Measurements from ENCODE around the gene CYP46A1.
"Not testable (repeated sequence)": the region's sequence is repeated elsewhere in the genome, so short reads cannot be mapped to it uniquely, and the experiment has no call there.

The CYP46A1 gene

GRCh38 chr14:99636487-99636886 lies 47.6 kb upstream of the CYP46A1 start:
- Histone ChIP-seq H3K27ac (ENCODE audit: low read depth, low read length) (no peak overlapping the region), H3K4me2 (ENCODE audit: low read depth, low read length, poor library complexity, severe bottlenecking) (no peak overlapping the region), H3K9me3 (ENCODE audit: insufficient read depth, low read length) (no peaks in the 10 kb centered on the region), H3K27me3 (ENCODE audit: low read length) (no peaks in the 10 kb centered on the region), H3K4me3 (ENCODE audit: insufficient read depth, low read length, poor library complexity, severe bottlenecking) (no peak overlapping the region), H3F3A (ENCODE audit: insufficient read depth) (no peaks in the 10 kb centered on the region), H2AFZ (ENCODE audit: low read depth, low read length, severe bottlenecking) (no peak overlapping the region), H3K79me2 (ENCODE audit: insufficient read depth, low read length) (no peaks in the 10 kb centered on the region), H4K20me1 (ENCODE audit: low read depth, low read length) (no peaks in the 10 kb centered on the region), H3K9ac (ENCODE audit: low read length) (no peak overlapping the region), H3K9me2 (replicated peaks; ENCODE audit: insufficient read depth, low read length) (no peaks in the 10 kb centered on the region), H3K36me3 (ENCODE audit: low read length) (no peaks in the 10 kb centered on the region)
- no peak for TF ChIP-seq EZH2phosphoT487 (conservative IDR thresholded peaks at IDR 0.05; ENCODE audit: low read length)
- no peak for TF ChIP-seq CTCF (IDR thresholded peaks at IDR 0.05; ENCODE audit: insufficient read depth, low read length, poor library complexity, severe bottlenecking)

GRCh38 chr14:99637624-99638023 lies 46.5 kb upstream of the CYP46A1 start:
- H3K79me2 ChIP-seq (ENCODE audit: insufficient read depth, low read length), result no peaks in the 10 kb centered on the region
- no peak overlapping the region for H3K9ac ChIP-seq (ENCODE audit: low read length)
- TF ChIP-seq EZH2phosphoT487 (conservative IDR thresholded peaks at IDR 0.05; ENCODE audit: low read length) (no peak), CTCF (IDR thresholded peaks at IDR 0.05; ENCODE audit: insufficient read depth, low read length, poor library complexity, severe bottlenecking) (no peak)
- no peak overlapping the region for H3K4me3 ChIP-seq (ENCODE audit: insufficient read depth, low read length, poor library complexity, severe bottlenecking)
- H3K9me3 ChIP-seq (ENCODE audit: insufficient read depth, low read length), result no peaks in the 10 kb centered on the region
- no peak overlapping the region for H3K27ac ChIP-seq (ENCODE audit: low read depth, low read length)
- no peaks in the 10 kb centered on the region for H4K20me1 ChIP-seq (ENCODE audit: low read depth, low read length)
- H3F3A ChIP-seq (ENCODE audit: insufficient read depth), result no peaks in the 10 kb centered on the region
- no peaks in the 10 kb centered on the region for H3K9me2 ChIP-seq (replicated peaks; ENCODE audit: insufficient read depth, low read length)
- H3K27me3 ChIP-seq (ENCODE audit: low read length), result no peaks in the 10 kb centered on the region
- no peaks in the 10 kb centered on the region for H3K36me3 ChIP-seq (ENCODE audit: low read length)
- no peak overlapping the region for H3K4me2 ChIP-seq (ENCODE audit: low read depth, low read length, poor library complexity, severe bottlenecking)
- H2AFZ ChIP-seq (ENCODE audit: low read depth, low read length, severe bottlenecking), result no peak overlapping the region

DNA sequence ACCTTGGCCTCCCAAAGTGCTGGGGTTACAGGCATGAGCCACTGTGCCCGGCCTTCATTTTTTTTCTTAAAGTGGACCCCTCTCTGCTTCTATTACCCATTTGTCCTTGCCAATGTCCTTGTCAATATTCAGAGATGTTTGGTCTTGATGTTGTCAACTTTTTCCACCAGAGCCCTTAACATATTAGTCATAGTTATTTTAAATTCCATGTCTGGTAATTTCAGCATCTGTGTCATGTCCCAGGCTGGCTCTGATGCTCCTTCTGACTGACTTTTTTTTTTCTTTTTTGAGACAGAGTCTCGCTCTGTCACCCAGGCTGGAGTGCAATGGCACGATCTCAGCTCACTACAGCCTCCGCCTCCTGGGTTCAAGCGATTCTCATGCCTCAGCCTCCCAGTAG lies 41.3 kb upstream of the CYP46A1 start:
- not testable (repeated sequence) for H4K20me1 ChIP-seq (ENCODE audit: low read depth, low read length); H2AFZ ChIP-seq (ENCODE audit: low read depth, low read length, severe bottlenecking); H3K36me3 ChIP-seq (ENCODE audit: low read length); H3K79me2 ChIP-seq (ENCODE audit: insufficient read depth, low read length); H3K9me2 ChIP-seq (replicated peaks; ENCODE audit: insufficient read depth, low read length); H3K27ac ChIP-seq (ENCODE audit: low read depth, low read length); H3K27me3 ChIP-seq (ENCODE audit: low read length); H3K9ac ChIP-seq (ENCODE audit: low read length); H3F3A ChIP-seq (ENCODE audit: insufficient read depth); H3K4me2 ChIP-seq (ENCODE audit: low read depth, low read length, poor library complexity, severe bottlenecking); H3K9me3 ChIP-seq (ENCODE audit: insufficient read depth, low read length); H3K4me3 ChIP-seq (ENCODE audit: insufficient read depth, low read length, poor library complexity, severe bottlenecking)

- no peaks in the 10 kb centered on the region for H3K36me3 ChIP-seq (ENCODE audit: low read length)
- H3K27me3 ChIP-seq (ENCODE audit: low read length), result no peaks in the 10 kb centered on the region
- no peaks in the 10 kb centered on the region for H3K79me2 ChIP-seq (ENCODE audit: insufficient read depth, low read length)
- H3K9ac ChIP-seq (ENCODE audit: low read length), result no peak overlapping the region
- H3K4me2 ChIP-seq (ENCODE audit: low read depth, low read length, poor library complexity, severe bottlenecking), result no peak overlapping the region
- no peak overlapping the region for H3K27ac ChIP-seq (ENCODE audit: low read depth, low read length)
- H3K9me3 ChIP-seq (ENCODE audit: insufficient read depth, low read length), result no peaks in the 10 kb centered on the region
- no peaks in the 10 kb centered on the region for H3F3A ChIP-seq (ENCODE audit: insufficient read depth)
- no peaks in the 10 kb centered on the region for H3K9me2 ChIP-seq (replicated peaks; ENCODE audit: insufficient read depth, low read length)
- no peaks in the 10 kb centered on the region for H4K20me1 ChIP-seq (ENCODE audit: low read depth, low read length)
- TF ChIP-seq EZH2phosphoT487 (conservative IDR thresholded peaks at IDR 0.05; ENCODE audit: low read length) (no peak), CTCF (IDR thresholded peaks at IDR 0.05; ENCODE audit: insufficient read depth, low read length, poor library complexity, severe bottlenecking) (no peak)
- no peak overlapping the region for H2AFZ ChIP-seq (ENCODE audit: low read depth, low read length, severe bottlenecking)
- H3K4me3 ChIP-seq (ENCODE audit: insufficient read depth, low read length, poor library complexity, severe bottlenecking), result no peak overlapping the region
Measured at GRCh38 chr14:99643343-99643742, 40.8 kb upstream of the CYP46A1 start.

All from SU-DHL-6 (cell line).